Ectodermal cell (in vitro differentiated cells): Measurements from ENCODE around the gene PARP12.

Experiments
- H3K27ac ChIP-seq: 2 replicates; pipeline ENCODE4 v1.7.0; 2013; ENCODE audit warnings: mild to moderate bottlenecking, low read depth, low read length; ENCODE audit not compliant: insufficient read depth, poor library complexity, severe bottlenecking
- H3K27me3 ChIP-seq: 2 replicates; pipeline ENCODE4 v1.7.0; 2013; ENCODE audit warnings: mild to moderate bottlenecking, low read length; ENCODE audit not compliant: insufficient read depth, control insufficient read depth, poor library complexity, severe bottlenecking
- H3K36me3 ChIP-seq: one replicate; pipeline ENCODE4 v1.7.0; 2013; ENCODE audit warnings: low read length; ENCODE audit not compliant: control insufficient read depth, insufficient read depth
- H3K4me1 ChIP-seq: one replicate; pipeline ENCODE4 v1.7.0; 2013; ENCODE audit warnings: low read length; ENCODE audit not compliant: control insufficient read depth, insufficient read depth
- H3K4me3 ChIP-seq: 2 replicates; pipeline ENCODE4 v1.7.0; 2013; ENCODE audit warnings: low read depth, low read length, control low read depth; ENCODE audit not compliant: insufficient read depth
- H3K9me3 ChIP-seq: 2 replicates; pipeline ENCODE4 v1.7.0; 2013; ENCODE audit warnings: mild to moderate bottlenecking, low read length, moderate library complexity; ENCODE audit not compliant: control insufficient read depth
- WGBS, 2 experiments: methylation state at CpG; one replicate each; pipeline ENCODE4 v1.1.7; 2013; ENCODE audit warnings: missing lambda C conversion rate in 2 of 2; 5-methylcytosine and 5-hydroxymethylcytosine counted together

Gene PARP12

GRCh38 chr7:140039896-140040295, 22.9 kb downstream of the PARP12 start:
- Histone ChIP-seq H3K4me3 (no peak overlapping the region), H3K27ac (no peak overlapping the region), H3K27me3 (no peaks in the 10 kb centered on the region), H3K9me3 (no peaks in the 10 kb centered on the region), H3K4me1 (no peaks in the 10 kb centered on the region), H3K36me3 (no peaks in the 10 kb centered on the region)
- WGBS, 2 experiments, result 95 to 97% methylated on average over 12 of the region's 12 CpGs

- Histone ChIP-seq H3K27me3 (no peaks in the 10 kb centered on the region), H3K4me1 (no peaks in the 10 kb centered on the region), H3K36me3 (no peaks in the 10 kb centered on the region), H3K9me3 (no peaks in the 10 kb centered on the region), H3K4me3 (no peak overlapping the region), H3K27ac (no peak overlapping the region)
- 93 to 94% methylated on average over 7 of the region's 7 CpGs for WGBS, 2 experiments
Observed at GRCh38 chr7:140039066-140039465, 23.7 kb downstream of the PARP12 start.

- H3K27me3 ChIP-seq, result no peaks in the 10 kb centered on the region
- whole genome bisulfite sequencing, 2 experiments, result 92 to 93% methylated on average over 11 of the region's 11 CpGs
- H3K9me3 ChIP-seq, result no peaks in the 10 kb centered on the region
- H3K4me1 ChIP-seq, result no peaks in the 10 kb centered on the region
- no peaks in the 10 kb centered on the region for H3K36me3 ChIP-seq
- H3K27ac ChIP-seq, result no peak overlapping the region
- H3K4me3 ChIP-seq, result no peak overlapping the region
Observed at GRCh38 chr7:140036224-140036962, 26.4 kb downstream of the PARP12 start.

GRCh38 chr7:140035400-140036223, 27.1 kb downstream of the PARP12 start:
- no peak overlapping the region for H3K4me3 ChIP-seq
- H3K27me3 ChIP-seq, result no peaks in the 10 kb centered on the region
- H3K27ac ChIP-seq, result no peak overlapping the region
- H3K4me1 ChIP-seq, result no peaks in the 10 kb centered on the region
- no peaks in the 10 kb centered on the region for H3K9me3 ChIP-seq
- WGBS, 2 experiments, result 92 to 95% methylated on average over 5 to 6 of the region's 7 CpGs
- no peaks in the 10 kb centered on the region for H3K36me3 ChIP-seq

- H3K4me3 ChIP-seq, result no peak overlapping the region
- H3K9me3 ChIP-seq, result no peaks in the 10 kb centered on the region
- no peaks in the 10 kb centered on the region for H3K27me3 ChIP-seq
- no peaks in the 10 kb centered on the region for H3K36me3 ChIP-seq
- H3K27ac ChIP-seq, result no peak overlapping the region
- no peaks in the 10 kb centered on the region for H3K4me1 ChIP-seq
Observed at GRCh38 chr7:140034421-140034820, 28.3 kb downstream of the PARP12 start.

GRCh38 chr7:140033779-140034363, 28.9 kb downstream of the PARP12 start:
- 95 to 96% methylated on average over 13 of the region's 14 CpGs for WGBS, 2 experiments
- H3K27me3 ChIP-seq, result no peaks in the 10 kb centered on the region
- no peaks in the 10 kb centered on the region for H3K36me3 ChIP-seq

GRCh38 chr7:140033036-140033435, 29.7 kb downstream of the PARP12 start:
- Histone ChIP-seq H3K27ac (no peak overlapping the region), H3K4me3 (no peak overlapping the region), H3K36me3 (no peaks in the 10 kb centered on the region), H3K9me3 (no peaks in the 10 kb centered on the region), H3K4me1 (no peaks in the 10 kb centered on the region), H3K27me3 (no peaks in the 10 kb centered on the region)
- 88 to 93% methylated on average over 8 of the region's 8 CpGs for WGBS, 2 experiments

More at GRCh38 chr7:140033779-140034363, 28.9 kb downstream of the PARP12 start:
- no peak overlapping the region for H3K4me3 ChIP-seq
- H3K9me3 ChIP-seq, result no peaks in the 10 kb centered on the region
- no peak overlapping the region for H3K27ac ChIP-seq
- no peaks in the 10 kb centered on the region for H3K4me1 ChIP-seq

GRCh38 chr7:140031364-140031763, 31.4 kb downstream of the PARP12 start:
- Histone ChIP-seq H3K27me3 (no peaks in the 10 kb centered on the region), H3K36me3 (no peaks in the 10 kb centered on the region), H3K9me3 (no peaks in the 10 kb centered on the region), H3K27ac (no peak overlapping the region), H3K4me3 (no peak overlapping the region), H3K4me1 (no peaks in the 10 kb centered on the region)
- WGBS, 2 experiments, result 93 to 100% methylated on average over 1 of the region's 1 CpG

GRCh38 chr7:140029072-140029471, 33.7 kb downstream of the PARP12 start:
- no peaks in the 10 kb centered on the region for H3K9me3 ChIP-seq
- H3K4me3 ChIP-seq, result no peak overlapping the region
- H3K36me3 ChIP-seq, result no peaks in the 10 kb centered on the region
- no peaks in the 10 kb centered on the region for H3K4me1 ChIP-seq
- H3K27me3 ChIP-seq, result no peaks in the 10 kb centered on the region
- H3K27ac ChIP-seq, result no peak overlapping the region
- WGBS, 2 experiments, result 85% methylated on average over 1 of the region's 1 CpG; no CpG with 5 or more reads in 1 of the 2 experiments

- Histone ChIP-seq H3K4me3 (no peak overlapping the region), H3K27me3 (no peaks in the 10 kb centered on the region), H3K27ac (no peak overlapping the region), H3K36me3 (no peaks in the 10 kb centered on the region), H3K9me3 (no peaks in the 10 kb centered on the region), H3K4me1 (no peaks in the 10 kb centered on the region)
- 95 to 98% methylated on average over 4 of the region's 4 CpGs for WGBS, 2 experiments
Observed at GRCh38 chr7:140028311-140028710, 34.4 kb downstream of the PARP12 start.
